Measurements from ENCODE around the gene RILPL2.

DNA sequence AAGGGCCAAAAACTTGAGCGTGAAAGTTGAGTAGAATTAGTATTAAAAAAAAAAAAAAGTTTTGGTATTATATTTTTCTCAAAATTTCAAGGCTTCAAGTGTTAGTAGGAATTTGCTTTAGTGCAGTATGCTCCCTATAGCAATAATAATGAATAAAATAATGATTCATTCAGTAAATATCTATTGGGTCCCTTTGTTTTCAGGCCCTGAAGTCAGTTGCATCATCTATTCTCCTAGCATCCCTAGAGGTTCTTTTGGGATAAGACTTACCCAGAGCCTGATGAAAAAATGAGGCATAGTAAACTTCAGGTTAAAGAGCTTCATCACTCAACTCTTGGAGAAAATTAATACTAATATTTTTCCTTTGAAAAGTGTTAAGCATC, 51.5 kb downstream of the RILPL2 start:
- TF ChIP-seq, protein P1, sequence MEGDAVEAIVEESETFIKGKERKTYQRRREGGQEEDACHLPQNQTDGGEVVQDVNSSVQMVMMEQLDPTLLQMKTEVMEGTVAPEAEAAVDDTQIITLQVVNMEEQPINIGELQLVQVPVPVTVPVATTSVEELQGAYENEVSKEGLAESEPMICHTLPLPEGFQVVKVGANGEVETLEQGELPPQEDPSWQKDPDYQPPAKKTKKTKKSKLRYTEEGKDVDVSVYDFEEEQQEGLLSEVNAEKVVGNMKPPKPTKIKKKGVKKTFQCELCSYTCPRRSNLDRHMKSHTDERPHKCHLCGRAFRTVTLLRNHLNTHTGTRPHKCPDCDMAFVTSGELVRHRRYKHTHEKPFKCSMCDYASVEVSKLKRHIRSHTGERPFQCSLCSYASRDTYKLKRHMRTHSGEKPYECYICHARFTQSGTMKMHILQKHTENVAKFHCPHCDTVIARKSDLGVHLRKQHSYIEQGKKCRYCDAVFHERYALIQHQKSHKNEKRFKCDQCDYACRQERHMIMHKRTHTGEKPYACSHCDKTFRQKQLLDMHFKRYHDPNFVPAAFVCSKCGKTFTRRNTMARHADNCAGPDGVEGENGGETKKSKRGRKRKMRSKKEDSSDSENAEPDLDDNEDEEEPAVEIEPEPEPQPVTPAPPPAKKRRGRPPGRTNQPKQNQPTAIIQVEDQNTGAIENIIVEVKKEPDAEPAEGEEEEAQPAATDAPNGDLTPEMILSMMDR (IDR thresholded peaks at IDR 0.05; ENCODE audit: poor library complexity): no peak
- no peak for TF ChIP-seq EZH2phosphoT487 (IDR thresholded peaks at IDR 0.05; ENCODE audit: low read depth, severe bottlenecking, unreplicated experiment)
- TF ChIP-seq EZH2 (IDR thresholded peaks at IDR 0.05; ENCODE audit: borderline replicate concordance): no peak
